Glomerular visceral epithelial cell (primary cell): ENCODE data around the gene PEPD.
"Not testable (repeated sequence)": the region's sequence is repeated elsewhere in the genome, so short reads cannot be mapped to it uniquely, and the experiment has no call there.

Experiments
- DNase-seq: peaks from one replicate; pipeline ENCODE4 v3.0.0-alpha.2; 2016; ENCODE audit errors: extremely low spot score

The PEPD gene

GRCh38 chr19:33498391-33499000 is 23.1 kb downstream of the PEPD start:
- no peak for DNase-seq

- no peak for DNase-seq
Observed at GRCh38 chr19:33497778-33498175, 23.8 kb downstream of the PEPD start.

- DNase-seq = no peak
Observed at GRCh38 chr19:33497131-33497777, 24.3 kb downstream of the PEPD start.

GRCh38 chr19:33496038-33496895 is 25.3 kb downstream of the PEPD start:
- DNase-seq = no peak

GRCh38 chr19:33493401-33494275 is 28.0 kb downstream of the PEPD start:
- no peak for DNase-seq

GRCh38 chr19:33492951-33493350 is 28.6 kb downstream of the PEPD start:
- no peak for DNase-seq

GRCh38 chr19:33492090-33492489 is 29.5 kb downstream of the PEPD start:
- no peak for DNase-seq

GRCh38 chr19:33490596-33490995 is 31.0 kb downstream of the PEPD start:
- not testable (repeated sequence) for DNase-seq

GRCh38 chr19:33490041-33490451 is 31.5 kb downstream of the PEPD start:
- no peak for DNase-seq

- DNase-seq = no peak
Observed at GRCh38 chr19:33488826-33489225, 32.8 kb downstream of the PEPD start.

GRCh38 chr19:33487901-33488800 is 33.4 kb downstream of the PEPD start:
- no peak for DNase-seq

- no peak for DNase-seq
Observed at GRCh38 chr19:33486936-33487811, 34.4 kb downstream of the PEPD start.

GRCh38 chr19:33486407-33486806 is 35.2 kb downstream of the PEPD start:
- no peak for DNase-seq

GRCh38 chr19:33484226-33484774 is 37.3 kb downstream of the PEPD start:
- no peak for DNase-seq

GRCh38 chr19:33482476-33482875 is 39.1 kb downstream of the PEPD start:
- DNase-seq = no peak

- no peak for DNase-seq
Observed at GRCh38 chr19:33481863-33482262, 39.7 kb downstream of the PEPD start.

- not testable (repeated sequence) for DNase-seq
Observed at GRCh38 chr19:33479570-33479969, 42.0 kb downstream of the PEPD start.

GRCh38 chr19:33477781-33478180 is 43.8 kb downstream of the PEPD start:
- DNase-seq = no peak

GRCh38 chr19:33476151-33476707 is 45.4 kb downstream of the PEPD start:
- no peak for DNase-seq
